Non-pigmented ciliary epithelial cell (primary cell): ENCODE data around the gene WIPF1.

Experiments
- DNase-seq: peaks from one replicate; pipeline ENCODE4 v3.0.0-alpha.2; 2010; ENCODE audit warnings: low read depth

WIPF1 gene

GRCh38 chr2:174595116-174595809 is 2.3 kb downstream of the WIPF1 start:
- DNase-seq: no peak

GRCh38 chr2:174594456-174594855 is 3.1 kb downstream of the WIPF1 start:
- DNase-seq: no peak

- DNase-seq: peak; percentile 58
Observed at GRCh38 chr2:174593574-174594203, 3.9 kb downstream of the WIPF1 start.

GRCh38 chr2:174593041-174593440 is 4.6 kb downstream of the WIPF1 start:
- no peak for DNase-seq

- DNase-seq: no peak
Observed at GRCh38 chr2:174591740-174592139, 5.9 kb downstream of the WIPF1 start.

GRCh38 chr2:174590928-174591648 is 6.5 kb downstream of the WIPF1 start:
- DNase-seq: no peak

- no peak for DNase-seq
Observed at GRCh38 chr2:174590346-174590745, 7.3 kb downstream of the WIPF1 start.

GRCh38 chr2:174589334-174589733 is 8.3 kb downstream of the WIPF1 start:
- no peak for DNase-seq

- no peak for DNase-seq
Observed at GRCh38 chr2:174588463-174588862, 9.1 kb downstream of the WIPF1 start.

- DNase-seq: no peak
Observed at GRCh38 chr2:174587579-174587978, 10.0 kb downstream of the WIPF1 start.

- DNase-seq: no peak
Observed at GRCh38 chr2:174586418-174587295, 10.9 kb downstream of the WIPF1 start.

GRCh38 chr2:174585657-174586252 is 11.8 kb downstream of the WIPF1 start:
- no peak for DNase-seq

- DNase-seq: no peak
Observed at GRCh38 chr2:174585146-174585545, 12.5 kb downstream of the WIPF1 start.

- DNase-seq: no peak
Observed at GRCh38 chr2:174581491-174581890, 16.1 kb downstream of the WIPF1 start.

GRCh38 chr2:174580951-174581350 is 16.7 kb downstream of the WIPF1 start:
- no peak for DNase-seq

GRCh38 chr2:174577967-174578589 is 19.5 kb downstream of the WIPF1 start:
- peak; percentile 35 for DNase-seq

GRCh38 chr2:174575124-174575776 is 22.4 kb downstream of the WIPF1 start:
- DNase-seq: no peak

- DNase-seq: no peak
Observed at GRCh38 chr2:174574657-174575056, 22.9 kb downstream of the WIPF1 start.

GRCh38 chr2:174573621-174574081 is 24.0 kb downstream of the WIPF1 start:
- DNase-seq: no peak

- DNase-seq: no peak
Observed at GRCh38 chr2:174572556-174572955, 25.0 kb downstream of the WIPF1 start.
